HG02870 (cell line): Measurements from ENCODE around the gene ZFYVE28.

Source experiments
- ATAC-seq: cut with Tn5 transposase; IDR thresholded peaks from one replicate; pipeline ENCODE4 v1.9.1; 2021; ENCODE audit warnings: mild to moderate bottlenecking, moderate library complexity; ENCODE audit not compliant: unreplicated experiment

Gene ZFYVE28

DNA sequence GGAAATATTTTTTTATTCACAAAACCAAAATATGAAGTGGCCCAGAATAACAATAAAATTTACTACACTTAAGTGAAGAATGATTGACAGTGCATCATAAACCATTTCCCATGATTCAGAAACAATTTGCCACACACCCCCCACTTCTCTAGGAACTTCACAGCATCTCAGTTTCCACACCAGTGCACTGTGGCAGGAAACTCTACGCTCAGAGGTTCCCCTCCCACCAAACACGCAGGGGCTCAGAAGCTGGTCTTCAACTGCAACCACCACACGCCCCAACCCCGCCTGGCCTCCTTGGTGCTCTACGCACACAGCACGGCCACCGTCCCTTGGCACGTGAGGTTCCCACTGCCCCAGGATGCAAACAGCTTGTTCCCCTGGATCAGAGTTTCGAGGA is 63.7 kb downstream of the ZFYVE28 start:
- ATAC-seq: no peak

- no peak for ATAC-seq
Observed at GRCh38 chr4:2354118-2354517, 64.3 kb downstream of the ZFYVE28 start.

GRCh38 chr4:2353222-2354107 is 65.0 kb downstream of the ZFYVE28 start:
- no peak for ATAC-seq

DNA sequence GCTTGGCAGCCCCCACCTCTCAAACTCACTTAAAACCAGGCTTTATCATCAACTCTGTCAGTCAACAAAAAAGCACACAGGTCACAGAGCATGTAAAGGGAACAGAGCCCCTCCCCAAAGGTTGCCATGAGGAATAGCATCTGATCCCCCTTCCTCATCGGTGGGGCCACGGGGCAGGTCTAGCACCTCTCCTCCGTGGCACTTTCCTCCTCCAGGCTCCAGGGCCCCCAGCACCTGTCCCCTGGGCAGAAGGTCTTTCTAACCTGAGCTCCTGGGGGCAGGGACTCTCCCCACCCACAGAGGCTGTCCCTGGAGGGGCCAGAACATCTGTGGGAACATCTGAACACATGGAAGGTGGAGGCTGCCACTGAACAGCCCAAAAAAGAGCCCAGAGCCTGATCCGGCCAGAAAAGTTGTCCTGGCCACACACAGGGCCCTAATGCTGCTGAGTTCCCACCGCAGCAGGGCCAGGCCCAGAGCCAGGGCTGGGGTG is 65.7 kb downstream of the ZFYVE28 start:
- ATAC-seq: no peak

- ATAC-seq: no peak
Observed at GRCh38 chr4:2352171-2352570, 66.3 kb downstream of the ZFYVE28 start.

- ATAC-seq: no peak
Observed at GRCh38 chr4:2350982-2351381, 67.5 kb downstream of the ZFYVE28 start.

GRCh38 chr4:2348786-2349185 is 69.7 kb downstream of the ZFYVE28 start:
- ATAC-seq: no peak

- ATAC-seq: no peak
Observed at GRCh38 chr4:2347190-2347589, 71.3 kb downstream of the ZFYVE28 start.

DNA sequence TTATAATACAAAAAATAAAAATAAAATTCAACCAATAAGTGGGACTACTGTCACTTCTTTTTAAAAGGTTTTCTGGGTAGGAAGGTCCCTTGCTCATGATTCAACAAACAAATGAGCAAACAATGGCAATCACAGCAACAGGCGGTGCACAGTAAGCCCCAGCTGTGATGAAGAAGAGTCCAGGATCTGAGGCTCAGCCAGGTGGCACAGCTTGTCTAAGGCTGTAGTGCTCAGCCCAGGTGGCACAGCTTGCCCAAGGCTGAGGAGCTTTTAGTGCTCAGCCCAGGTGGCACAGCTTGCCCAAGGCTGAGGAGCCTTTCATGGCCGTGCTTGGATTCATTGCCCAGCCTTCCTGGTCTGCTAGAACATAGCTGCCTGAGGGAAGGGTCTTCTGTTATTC is 75.0 kb downstream of the ZFYVE28 start:
- no peak for ATAC-seq

DNA sequence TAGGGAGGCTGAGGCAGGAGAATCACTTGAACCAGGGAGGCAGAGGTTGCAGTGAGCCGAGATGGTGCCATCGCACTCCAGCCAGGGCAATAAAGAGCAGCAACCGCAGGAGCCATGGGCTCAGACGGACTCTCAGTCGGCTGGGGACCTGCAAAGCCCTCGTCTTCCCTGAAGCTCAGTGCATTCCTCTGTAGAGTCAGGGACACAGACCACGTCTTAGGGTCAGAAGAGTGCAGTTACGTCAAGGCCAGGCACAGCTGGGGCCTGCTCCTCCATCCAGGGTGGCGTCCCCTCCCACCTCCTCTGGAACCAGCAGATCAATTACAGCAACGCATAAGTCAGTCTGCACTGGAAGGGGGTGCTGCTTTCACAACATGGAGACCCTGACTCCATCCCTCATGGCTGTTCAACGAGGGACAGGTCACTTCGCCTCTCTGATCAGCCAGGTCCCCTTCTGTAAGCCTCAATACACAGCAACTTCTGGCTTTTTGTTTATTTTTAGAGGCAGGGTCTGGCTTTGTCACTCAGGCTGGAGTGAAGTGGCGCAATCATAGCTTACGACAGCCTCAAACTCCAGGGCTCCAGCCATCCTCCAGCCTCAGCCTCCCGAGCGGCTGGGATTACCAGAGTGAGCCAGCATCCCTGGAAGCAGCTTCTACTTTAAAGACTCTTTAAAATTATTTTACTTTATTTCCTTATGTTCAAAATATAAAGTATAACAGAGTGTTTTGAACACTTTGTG is 76.4 kb downstream of the ZFYVE28 start:
- no peak for ATAC-seq

GRCh38 chr4:2341261-2341841 is 77.1 kb downstream of the ZFYVE28 start:
- ATAC-seq: no peak

- ATAC-seq: no peak
Observed at GRCh38 chr4:2340272-2341061, 78.0 kb downstream of the ZFYVE28 start.

GRCh38 chr4:2339458-2340271 is 78.8 kb downstream of the ZFYVE28 start:
- ATAC-seq: no peak

- no peak for ATAC-seq
Observed at GRCh38 chr4:2338754-2339457, 79.5 kb downstream of the ZFYVE28 start.

GRCh38 chr4:2337896-2338295 is 80.5 kb downstream of the ZFYVE28 start:
- no peak for ATAC-seq

GRCh38 chr4:2337131-2337723 is 81.2 kb downstream of the ZFYVE28 start:
- ATAC-seq: no peak

GRCh38 chr4:2336659-2337058 is 81.8 kb downstream of the ZFYVE28 start:
- ATAC-seq: no peak

DNA sequence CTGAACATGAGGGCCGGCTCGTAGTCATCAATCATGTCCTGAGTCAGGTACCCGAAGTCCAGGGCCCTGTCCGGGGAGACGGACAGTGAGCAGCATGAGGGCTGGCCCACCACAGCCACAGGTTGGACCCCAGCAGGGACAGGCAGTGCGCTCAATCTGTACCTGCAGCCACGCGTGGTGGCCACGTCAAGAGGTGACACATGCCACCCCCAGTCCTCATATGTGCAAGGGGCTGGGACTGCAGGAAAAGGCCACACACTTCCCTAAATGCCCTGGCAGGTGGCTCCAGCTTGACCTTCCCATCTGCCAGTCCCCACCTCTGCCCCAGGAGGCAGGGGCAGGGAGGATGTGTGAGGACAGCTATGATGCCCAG is 82.7 kb downstream of the ZFYVE28 start:
- no peak for ATAC-seq
